HG02571 (cell line): Measurements from ENCODE around the gene CTPS2.
"Not testable (repeated sequence)": the region's sequence is repeated elsewhere in the genome, so short reads cannot be mapped to it uniquely, and the experiment has no call there.

ENCODE experiments used
- ATAC-seq: cut with Tn5 transposase; IDR thresholded peaks from one replicate; pipeline ENCODE4 v1.9.1; 2021; ENCODE audit warnings: mild to moderate bottlenecking, moderate library complexity; ENCODE audit not compliant: unreplicated experiment

CTPS2 gene

DNA sequence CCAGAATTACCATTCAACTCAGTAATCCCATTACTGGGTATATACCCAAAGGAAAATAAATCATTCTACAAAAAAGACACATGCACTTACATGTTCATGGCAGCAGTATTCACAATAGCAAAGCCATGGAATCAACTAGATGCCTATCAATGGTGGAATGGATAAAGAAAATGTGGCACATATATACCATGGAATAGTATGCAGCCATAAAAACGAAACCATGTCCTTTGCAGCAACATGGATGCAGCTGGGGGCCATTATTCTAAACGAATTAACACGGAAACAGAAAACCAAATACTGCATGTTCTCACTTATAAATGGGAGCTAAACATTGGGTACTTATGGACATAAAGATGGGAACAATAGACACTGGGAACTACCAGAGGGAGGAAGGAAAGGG is 101.8 kb downstream of the CTPS2 start:
- not testable (repeated sequence) for ATAC-seq

DNA sequence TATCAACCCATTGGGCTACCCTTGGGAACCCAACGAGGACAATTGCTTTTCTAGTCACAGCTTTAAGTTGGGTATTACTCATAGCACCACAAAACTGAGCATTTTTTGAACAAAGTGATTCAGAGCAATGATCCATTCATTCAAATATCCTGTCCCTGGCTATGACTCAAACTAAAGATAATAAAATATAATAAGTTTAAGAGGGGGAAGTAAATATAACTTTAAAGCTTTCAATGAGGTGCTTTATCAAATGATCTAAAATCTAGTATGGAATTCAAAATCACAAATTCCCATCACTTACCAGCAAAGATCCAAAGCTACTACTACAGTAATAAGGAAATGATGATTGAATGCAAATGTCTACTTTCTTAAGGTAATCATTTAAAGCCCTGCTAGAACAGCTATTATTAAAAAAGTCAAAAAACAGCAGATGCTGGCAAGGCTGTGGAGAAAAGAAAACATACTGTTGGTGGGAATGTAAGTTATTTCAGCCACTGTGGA is 102.3 kb downstream of the CTPS2 start:
- ATAC-seq = no peak

DNA sequence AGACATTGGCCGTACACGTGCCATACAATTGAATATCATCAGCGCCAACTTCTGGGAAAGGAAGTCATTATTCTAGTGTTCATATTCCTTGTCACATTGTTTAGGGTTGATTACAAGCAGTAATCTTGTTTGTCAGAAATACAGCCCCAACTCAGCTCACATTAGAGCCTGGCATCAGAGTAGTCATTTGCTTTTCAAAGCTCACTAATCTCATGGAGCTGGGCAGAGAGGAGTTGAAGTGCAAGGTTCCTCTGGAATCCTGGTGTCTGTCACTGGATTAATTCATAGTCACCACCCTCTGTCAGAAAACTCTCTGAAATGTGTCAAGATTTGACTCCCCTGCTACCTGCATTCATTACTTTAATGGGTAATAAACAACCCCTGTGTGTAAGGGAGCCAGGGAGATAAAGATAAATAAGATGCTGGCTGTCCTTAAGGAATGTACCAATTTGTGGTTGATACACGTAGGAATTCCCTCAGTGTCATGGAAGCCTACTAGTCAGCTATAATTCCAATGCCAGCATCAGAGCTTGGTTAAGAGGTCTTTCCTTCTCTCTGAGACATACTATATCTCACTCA is 106.2 kb downstream of the CTPS2 start:
- no peak for ATAC-seq

DNA sequence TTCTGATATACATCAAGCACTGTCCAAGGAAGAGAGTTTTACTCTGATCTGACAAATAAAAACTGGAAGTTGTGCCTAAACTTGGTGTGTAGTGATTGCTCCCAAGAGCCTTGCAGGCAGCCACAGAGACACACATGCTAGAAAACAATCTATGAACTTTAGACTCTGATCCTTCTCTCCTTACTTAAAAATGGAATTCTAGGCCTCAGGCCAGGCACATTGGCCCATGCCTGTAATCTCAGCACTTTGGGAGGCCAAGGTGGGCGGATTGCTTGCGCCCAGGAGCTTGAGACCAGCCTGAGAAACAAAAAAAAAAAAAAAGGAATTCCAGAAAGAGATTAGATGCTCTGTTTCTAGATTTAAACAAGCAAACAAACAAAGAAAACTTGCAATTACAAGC is 108.1 kb downstream of the CTPS2 start:
- no peak for ATAC-seq

DNA sequence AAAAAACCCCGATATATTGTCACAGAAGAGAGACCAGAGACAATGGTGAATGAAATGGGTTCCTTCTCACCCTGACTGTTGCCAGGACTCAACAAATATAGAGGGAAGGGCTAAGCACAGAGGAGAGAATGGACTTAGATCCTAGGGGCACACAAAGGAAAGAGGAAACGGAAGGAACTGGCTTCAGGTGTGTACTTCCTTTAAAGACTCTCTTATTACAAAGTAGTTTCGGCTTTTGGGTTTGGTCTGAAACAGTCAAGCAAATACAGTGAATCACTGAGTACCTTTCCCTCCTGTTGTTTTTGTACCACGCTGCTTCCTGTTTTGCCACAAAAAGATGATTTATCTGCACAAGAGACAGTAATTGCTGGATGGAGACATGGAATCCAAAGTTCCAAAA is 108.6 kb downstream of the CTPS2 start:
- no peak for ATAC-seq

DNA sequence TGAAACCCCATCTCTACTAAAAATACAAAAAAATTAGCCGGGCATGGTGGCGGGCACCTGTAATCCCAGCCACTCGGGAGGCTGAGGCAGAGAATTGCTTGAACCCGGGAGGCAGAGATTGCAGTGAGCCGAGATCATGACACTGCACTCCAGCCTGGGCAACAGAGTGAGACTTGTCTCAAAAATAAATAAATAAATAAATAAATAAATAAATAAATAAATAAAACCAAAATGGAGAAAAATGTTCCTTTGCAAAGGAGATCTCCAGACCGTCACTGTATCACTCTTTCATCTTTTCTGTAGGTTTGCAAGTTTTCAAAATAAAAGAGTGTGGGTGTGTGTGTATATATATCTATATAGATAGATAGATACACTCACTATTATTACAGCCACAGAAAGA is 109.2 kb downstream of the CTPS2 start:
- not testable (repeated sequence) for ATAC-seq

DNA sequence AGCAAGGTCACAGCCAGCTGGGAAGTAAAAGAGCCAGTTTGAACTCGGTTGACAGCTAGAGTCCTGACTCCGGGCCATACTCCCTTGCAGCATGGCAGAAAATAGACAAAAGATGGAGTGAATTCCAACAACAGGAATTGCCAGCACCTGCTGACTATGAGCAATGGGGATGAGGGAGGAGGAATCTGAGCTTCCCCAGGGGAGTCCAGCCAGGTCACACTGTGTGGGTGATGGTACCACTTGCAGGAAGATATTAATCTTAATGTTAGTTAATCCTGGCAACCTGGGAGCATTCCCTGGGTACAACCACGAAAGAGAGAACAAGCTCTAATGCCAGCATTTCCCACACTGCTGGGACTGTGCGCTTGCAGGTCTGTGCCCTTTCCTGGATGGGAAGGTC is 110.6 kb downstream of the CTPS2 start:
- ATAC-seq = no peak

DNA sequence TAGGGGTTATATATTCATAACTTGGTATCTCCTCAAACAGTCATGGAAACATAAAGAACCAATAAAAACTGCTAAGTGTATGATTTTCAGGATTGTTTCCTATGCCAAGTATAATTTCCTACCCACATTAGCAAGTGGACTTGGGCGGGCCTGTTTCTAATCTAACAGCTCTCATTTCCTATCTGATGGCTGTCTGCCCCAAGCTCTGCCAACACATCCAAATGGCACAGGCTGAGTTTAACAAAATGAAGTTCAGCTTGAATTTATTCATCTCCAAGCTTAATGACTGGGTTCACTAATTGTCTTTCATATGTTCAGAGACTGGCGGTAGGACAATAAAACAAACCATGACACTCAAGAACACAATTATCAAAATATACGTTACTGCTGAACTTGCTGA is 118.0 kb downstream of the CTPS2 start:
- ATAC-seq = no peak

DNA sequence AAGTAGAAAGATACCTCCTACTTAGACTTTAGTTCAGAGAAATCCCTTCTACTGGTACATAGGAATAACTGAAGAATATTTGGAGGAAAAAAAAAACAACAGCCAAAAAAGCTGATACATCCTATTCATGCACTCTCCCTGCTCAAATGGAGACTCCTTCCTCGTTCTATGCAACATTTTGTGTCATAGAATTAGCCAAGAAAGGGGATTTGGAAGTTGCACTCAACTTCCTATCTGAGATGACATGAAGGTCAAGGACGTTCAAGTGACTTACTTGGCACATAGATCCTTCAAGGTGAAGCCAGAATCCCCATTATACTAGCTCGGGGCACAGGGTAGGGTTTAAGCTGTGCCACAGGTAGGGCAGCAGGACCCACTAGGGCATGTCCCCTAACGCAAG is 118.7 kb downstream of the CTPS2 start:
- no peak for ATAC-seq

DNA sequence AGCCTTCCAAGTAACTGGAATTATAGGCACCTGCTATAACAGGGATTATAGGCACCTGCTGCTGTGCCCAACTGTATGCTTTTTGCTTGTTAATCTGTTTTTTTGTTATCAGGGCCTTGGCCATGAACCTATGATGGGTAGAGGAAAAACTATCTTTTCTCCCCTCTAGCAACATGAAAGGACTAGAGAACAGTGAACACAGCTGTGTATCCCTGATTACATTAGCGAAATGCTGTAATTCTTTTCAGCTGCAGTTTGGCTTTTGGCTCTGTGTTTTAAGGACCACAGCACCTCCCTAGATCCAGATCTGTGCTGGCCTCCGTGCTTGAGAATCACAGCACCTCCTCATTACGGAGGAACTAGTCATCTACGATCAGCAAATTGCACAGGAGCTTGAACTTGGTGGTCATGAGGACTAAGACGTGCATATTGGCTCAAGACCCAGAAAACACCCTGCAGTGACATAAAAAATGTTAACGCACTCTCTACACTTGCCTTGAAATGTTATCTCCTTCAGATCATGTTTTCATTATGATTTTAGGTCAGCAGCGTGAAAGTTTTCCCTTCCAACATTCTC is 120.2 kb downstream of the CTPS2 start:
- ATAC-seq = no peak

DNA sequence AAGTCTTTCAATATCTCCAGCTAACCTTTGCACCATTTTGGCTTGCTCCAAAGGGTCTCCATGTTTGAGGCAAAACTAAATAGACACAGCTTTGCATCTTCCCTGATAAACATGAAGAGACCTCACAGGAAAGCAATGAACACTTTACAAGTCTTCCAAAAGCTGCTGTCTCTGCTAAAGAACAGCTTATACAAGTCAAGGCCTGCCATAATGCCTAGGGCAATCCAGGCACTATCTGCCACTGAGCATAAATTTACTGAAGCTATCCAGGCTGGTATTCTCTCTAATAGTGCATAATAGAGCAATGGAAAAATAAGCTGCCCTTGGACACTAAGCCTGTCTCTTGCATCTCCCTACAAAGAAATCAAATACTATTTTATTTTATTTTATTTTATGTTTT is 122.6 kb downstream of the CTPS2 start:
- no peak for ATAC-seq

DNA sequence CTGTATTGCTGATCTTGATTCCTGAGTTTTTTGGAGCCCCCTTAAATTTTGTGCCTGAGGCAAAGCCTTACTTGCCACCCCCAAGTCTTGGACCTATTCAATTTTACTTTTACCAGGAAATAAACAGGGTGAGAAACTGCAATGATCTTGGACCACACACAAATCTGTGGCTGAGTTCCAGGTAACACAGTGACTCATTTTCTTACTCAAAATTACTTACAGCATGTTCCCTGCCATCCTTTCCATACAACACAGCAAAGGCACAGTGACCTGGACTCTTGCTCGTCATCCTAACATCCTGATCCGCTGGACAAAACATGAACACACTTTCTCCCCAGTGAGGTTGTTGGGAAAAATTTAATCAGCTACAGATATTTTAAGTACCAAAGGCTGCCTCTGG is 123.3 kb downstream of the CTPS2 start:
- no peak for ATAC-seq

DNA sequence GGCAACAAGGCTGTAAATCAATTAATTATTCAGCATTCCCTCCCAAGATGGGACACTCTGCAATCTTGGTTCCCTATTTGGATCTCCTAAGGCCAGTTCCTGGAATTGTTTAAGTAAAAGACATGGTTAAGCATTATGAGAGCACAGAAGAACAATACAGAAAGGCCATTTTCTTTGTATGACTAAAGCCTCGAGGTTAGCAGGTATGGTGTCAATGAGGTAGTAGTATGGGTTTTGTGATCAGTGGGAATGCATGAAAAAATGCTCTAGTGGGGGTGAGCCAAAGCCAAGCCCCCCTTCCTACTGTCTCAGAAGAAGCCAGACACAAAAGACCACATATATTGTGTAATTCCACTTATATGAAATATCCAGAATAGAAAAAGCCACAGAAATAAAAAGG is 124.2 kb downstream of the CTPS2 start:
- ATAC-seq = no peak

DNA sequence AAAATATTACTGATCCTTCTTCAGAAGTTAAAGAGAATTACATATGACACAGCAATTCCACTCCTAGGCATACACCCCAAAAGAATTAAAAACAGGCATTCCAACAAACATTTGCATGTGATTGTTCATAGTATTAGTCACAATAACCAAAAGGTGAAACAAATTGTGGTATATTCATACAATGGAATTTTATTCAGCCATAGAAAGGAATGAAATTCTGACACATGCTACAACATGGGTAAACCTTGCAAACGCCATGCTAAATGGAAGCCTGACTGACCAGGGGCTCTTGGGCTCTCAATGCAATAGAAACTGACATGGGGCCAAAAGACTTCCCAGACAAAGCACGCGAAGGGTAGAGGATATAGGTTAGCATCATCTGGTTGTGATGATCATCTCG is 124.6 kb downstream of the CTPS2 start:
- no peak for ATAC-seq

DNA sequence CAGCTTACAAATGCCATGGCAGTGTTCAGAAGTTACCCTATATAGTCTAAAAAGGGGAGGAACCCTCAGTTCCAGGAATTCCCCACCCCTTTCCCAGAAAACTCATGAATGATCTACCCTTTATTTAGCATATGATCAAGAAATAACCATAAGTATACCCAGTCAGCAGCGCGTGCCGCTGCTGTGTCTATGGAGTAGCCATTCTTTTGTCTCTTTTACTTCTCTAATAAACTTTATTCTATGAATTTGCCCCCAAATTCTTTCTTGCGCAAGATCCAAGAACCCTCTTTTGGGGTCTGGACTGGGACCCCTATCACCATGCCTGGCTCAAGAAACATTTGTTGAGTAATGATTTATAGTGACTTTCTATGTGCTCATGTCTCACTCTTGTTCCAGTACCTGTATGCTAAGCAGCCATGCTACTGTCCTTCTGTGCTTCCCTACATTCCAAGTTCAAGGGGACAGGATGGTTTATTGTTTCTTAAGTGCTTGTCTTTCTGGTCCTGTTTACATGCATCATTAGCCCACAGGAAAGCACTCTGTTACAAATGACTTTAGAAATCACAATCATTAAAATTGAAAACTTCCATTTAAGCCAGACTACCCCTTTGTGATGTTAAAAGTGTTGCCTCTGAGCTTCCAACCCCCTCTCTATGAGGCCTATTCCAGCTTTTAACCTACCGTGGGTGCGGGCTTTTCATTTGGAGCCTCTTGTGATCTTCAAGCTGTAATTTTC is 125.9 kb downstream of the CTPS2 start:
- ATAC-seq = no peak

DNA sequence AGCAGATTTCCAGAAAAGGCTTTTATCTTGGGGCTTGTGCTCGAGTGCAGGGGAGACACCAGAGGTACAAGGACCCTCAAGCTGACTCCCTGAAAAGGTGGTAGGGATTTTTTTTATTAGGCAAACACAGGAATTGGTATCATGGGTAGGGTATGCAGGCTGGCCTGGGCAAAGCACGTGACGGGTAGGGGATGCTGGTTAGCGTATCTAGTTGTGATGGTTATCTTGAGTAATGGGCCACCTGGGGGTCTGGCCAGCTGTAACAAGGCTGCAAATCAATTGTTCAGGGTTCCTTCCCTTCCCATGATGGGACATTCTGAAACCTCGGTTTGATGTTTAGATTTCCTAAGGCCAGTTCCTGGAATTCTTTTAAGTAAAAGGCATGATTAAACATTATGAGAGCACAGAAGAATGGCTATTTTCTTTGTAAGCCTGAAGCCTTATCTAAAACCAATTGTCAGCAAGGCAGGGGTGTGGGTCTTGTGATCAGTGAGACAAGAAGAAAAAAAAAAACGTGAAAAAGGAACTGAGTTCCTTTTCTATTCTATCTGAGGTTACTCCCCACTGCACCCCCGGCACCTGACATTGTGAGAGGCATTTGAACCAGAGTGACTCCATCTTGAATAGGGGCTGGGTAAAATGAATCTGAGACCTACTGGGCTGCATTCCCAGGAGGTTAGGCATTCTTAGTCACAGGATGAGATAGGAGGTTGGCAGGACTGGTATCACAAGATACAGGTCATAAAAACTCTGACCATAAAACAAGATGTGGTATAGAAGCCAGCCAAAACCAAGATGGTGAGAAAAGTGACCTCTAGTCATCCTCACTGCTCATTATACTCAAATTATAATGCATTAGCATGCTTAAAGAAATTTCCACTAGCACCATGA is 126.7 kb downstream of the CTPS2 start:
- ATAC-seq = no peak

DNA sequence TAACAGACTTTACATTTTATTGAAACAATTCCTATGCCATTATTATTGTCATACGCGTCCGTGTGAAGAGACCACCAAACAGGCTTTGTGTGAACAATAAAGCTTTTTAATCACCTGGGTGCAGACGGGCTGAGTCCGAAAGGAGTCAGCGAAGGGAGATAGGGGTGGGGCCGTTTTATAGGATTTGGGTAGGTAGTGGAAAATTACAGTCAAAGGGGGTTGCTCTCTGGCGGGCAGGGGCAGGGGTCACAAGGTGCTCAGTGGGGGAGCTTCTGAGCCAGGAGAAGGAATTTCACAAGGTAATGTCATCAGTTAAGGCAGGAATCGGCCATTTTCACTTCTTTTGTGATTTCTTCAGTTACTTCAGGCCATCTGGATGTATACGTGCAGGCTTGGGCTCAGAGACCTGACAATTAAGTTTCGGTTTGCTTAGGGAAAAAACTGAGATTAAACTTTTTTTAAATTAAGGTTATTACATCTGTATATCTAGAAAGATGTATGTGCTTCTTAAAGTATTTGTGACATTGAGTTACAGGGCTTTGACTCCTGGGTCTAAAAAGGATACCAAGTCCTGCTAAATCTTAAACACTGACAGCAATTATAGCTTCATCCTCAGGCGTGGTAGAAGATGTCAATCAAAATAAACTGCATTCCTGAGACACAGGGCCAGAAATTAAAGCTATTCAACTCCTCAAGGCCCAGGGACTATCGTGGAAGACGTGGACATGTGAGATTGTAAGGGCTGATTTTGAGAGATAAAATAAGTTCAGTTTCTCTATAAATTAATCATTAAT is 132.3 kb downstream of the CTPS2 start:
- ATAC-seq = not testable (repeated sequence)

DNA sequence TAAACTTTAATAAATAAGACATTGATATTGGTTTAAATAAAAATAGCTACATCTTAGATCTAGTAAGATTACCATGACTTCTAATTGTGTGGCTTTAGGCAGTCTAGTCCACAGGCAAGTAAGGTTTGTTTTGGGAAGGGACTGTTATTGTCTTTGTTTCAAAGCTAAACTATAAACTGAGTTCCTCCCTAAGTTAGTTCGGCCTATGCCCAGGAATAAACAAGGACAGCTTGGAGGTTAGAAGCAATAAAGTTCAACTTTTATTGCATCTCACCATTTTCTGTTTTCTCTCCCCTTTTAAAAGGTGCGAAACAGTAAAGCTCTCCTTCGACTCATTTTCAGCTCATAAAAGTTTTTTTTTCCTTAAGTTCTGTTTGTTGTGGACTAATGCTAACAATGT is 133.0 kb downstream of the CTPS2 start:
- no peak for ATAC-seq

DNA sequence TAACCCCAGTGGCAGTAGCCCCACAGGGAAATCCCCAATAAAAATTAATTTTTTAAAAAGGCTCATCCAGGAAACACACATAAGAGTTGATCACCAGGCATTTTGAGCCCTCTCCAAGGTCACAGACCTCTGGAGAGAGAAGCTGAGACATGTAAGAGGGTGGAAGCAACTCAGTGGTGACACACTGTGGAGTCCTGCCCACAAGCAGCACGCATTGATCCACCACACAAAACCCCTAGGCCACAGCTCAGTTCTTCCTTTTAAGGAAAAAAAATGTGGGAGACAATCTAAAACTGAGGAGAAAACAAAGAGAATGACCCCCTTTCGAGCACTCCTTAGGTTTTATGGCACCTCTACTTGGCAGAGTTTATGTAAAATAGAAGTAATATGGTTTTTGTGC is 134.3 kb downstream of the CTPS2 start:
- no peak for ATAC-seq

DNA sequence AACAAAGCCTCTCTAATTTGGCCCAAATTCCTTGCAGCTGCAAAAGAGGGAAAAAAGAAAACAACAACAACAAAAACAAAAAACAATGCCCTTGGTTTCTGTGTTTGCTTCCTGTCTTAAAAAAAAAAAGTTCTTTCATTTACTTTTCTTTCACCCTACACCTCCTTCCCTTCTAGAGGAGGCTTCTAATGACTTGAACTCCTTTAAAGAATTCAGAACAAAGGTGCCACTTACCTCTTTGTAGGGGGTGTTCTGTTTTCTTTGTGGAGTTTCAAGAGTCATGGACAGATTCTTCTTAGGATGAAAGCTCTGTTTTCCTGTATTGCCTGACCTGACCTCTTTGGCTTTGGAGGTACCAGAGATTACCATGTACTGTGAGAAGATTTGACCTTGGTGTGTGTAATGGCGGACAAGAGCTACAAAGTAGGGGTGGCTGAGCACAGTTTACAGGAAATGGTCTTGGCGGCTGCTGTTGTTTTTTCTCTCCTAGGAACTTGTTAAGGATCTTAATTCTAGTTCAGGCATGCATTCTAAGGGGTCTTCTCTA is 134.9 kb downstream of the CTPS2 start:
- ATAC-seq = no peak
